Measurements from ENCODE around the gene IRX6.

- TF ChIP-seq CTCF (conservative IDR thresholded peaks at IDR 0.05; ENCODE audit: low read depth in 2 of 2) (no peak), ZNF331 (CRISPR knock-in tag; IDR thresholded peaks at IDR 0.05; ENCODE audit: low read depth) (no peak), EZH2 (IDR thresholded peaks at IDR 0.05; ENCODE audit: low read depth, unreplicated experiment) (no peak), JUNB (IDR thresholded peaks at IDR 0.05; ENCODE audit: unreplicated experiment) (no peak), POLR2AphosphoS5 (IDR thresholded peaks at IDR 0.05; ENCODE audit: low read depth) (no peak), CREB1 (CRISPR knock-in tag; IDR thresholded peaks at IDR 0.05; ENCODE audit: low read depth) (no peak), EZH2phosphoT487 (IDR thresholded peaks at IDR 0.05; ENCODE audit: unreplicated experiment) (no peak), STAT1 (IDR thresholded peaks at IDR 0.05; ENCODE audit: unreplicated experiment) (no peak), ZNF114 (CRISPR knock-in tag; IDR thresholded peaks at IDR 0.05) (no peak), NANOG (IDR thresholded peaks at IDR 0.05; ENCODE audit: borderline replicate concordance) (no peak)
- TF ChIP-seq, protein P1, sequence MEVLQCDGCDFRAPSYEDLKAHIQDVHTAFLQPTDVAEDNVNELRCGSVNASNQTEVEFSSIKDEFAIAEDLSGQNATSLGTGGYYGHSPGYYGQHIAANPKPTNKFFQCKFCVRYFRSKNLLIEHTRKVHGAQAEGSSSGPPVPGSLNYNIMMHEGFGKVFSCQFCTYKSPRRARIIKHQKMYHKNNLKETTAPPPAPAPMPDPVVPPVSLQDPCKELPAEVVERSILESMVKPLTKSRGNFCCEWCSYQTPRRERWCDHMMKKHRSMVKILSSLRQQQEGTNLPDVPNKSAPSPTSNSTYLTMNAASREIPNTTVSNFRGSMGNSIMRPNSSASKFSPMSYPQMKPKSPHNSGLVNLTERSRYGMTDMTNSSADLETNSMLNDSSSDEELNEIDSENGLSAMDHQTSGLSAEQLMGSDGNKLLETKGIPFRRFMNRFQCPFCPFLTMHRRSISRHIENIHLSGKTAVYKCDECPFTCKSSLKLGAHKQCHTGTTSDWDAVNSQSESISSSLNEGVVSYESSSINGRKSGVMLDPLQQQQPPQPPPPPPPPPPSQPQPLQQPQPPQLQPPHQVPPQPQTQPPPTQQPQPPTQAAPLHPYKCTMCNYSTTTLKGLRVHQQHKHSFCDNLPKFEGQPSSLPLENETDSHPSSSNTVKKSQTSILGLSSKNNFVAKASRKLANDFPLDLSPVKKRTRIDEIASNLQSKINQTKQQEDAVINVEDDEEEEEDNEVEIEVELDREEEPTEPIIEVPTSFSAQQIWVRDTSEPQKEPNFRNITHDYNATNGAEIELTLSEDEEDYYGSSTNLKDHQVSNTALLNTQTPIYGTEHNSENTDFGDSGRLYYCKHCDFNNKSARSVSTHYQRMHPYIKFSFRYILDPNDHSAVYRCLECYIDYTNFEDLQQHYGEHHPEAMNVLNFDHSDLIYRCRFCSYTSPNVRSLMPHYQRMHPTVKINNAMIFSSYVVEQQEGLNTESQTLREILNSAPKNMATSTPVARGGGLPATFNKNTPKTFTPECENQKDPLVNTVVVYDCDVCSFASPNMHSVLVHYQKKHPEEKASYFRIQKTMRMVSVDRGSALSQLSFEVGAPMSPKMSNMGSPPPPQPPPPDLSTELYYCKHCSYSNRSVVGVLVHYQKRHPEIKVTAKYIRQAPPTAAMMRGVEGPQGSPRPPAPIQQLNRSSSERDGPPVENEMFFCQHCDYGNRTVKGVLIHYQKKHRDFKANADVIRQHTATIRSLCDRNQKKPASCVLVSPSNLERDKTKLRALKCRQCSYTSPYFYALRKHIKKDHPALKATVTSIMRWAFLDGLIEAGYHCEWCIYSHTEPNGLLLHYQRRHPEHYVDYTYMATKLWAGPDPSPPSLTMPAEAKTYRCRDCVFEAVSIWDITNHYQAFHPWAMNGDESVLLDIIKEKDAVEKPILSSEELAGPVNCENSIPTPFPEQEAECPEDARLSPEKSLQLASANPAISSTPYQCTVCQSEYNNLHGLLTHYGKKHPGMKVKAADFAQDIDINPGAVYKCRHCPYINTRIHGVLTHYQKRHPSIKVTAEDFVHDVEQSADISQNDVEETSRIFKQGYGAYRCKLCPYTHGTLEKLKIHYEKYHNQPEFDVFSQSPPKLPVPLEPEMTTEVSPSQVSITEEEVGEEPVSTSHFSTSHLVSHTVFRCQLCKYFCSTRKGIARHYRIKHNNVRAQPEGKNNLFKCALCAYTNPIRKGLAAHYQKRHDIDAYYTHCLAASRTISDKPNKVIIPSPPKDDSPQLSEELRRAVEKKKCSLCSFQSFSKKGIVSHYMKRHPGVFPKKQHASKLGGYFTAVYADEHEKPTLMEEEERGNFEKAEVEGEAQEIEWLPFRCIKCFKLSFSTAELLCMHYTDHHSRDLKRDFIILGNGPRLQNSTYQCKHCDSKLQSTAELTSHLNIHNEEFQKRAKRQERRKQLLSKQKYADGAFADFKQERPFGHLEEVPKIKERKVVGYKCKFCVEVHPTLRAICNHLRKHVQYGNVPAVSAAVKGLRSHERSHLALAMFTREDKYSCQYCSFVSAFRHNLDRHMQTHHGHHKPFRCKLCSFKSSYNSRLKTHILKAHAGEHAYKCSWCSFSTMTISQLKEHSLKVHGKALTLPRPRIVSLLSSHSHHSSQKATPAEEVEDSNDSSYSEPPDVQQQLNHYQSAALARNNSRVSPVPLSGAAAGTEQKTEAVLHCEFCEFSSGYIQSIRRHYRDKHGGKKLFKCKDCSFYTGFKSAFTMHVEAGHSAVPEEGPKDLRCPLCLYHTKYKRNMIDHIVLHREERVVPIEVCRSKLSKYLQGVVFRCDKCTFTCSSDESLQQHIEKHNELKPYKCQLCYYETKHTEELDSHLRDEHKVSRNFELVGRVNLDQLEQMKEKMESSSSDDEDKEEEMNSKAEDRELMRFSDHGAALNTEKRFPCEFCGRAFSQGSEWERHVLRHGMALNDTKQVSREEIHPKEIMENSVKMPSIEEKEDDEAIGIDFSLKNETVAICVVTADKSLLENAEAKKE (CRISPR knock-in tag; IDR thresholded peaks at IDR 0.05) = no peak
- TF ChIP-seq, protein P2, sequence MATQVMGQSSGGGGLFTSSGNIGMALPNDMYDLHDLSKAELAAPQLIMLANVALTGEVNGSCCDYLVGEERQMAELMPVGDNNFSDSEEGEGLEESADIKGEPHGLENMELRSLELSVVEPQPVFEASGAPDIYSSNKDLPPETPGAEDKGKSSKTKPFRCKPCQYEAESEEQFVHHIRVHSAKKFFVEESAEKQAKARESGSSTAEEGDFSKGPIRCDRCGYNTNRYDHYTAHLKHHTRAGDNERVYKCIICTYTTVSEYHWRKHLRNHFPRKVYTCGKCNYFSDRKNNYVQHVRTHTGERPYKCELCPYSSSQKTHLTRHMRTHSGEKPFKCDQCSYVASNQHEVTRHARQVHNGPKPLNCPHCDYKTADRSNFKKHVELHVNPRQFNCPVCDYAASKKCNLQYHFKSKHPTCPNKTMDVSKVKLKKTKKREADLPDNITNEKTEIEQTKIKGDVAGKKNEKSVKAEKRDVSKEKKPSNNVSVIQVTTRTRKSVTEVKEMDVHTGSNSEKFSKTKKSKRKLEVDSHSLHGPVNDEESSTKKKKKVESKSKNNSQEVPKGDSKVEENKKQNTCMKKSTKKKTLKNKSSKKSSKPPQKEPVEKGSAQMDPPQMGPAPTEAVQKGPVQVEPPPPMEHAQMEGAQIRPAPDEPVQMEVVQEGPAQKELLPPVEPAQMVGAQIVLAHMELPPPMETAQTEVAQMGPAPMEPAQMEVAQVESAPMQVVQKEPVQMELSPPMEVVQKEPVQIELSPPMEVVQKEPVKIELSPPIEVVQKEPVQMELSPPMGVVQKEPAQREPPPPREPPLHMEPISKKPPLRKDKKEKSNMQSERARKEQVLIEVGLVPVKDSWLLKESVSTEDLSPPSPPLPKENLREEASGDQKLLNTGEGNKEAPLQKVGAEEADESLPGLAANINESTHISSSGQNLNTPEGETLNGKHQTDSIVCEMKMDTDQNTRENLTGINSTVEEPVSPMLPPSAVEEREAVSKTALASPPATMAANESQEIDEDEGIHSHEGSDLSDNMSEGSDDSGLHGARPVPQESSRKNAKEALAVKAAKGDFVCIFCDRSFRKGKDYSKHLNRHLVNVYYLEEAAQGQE (IDR thresholded peaks at IDR 0.05; ENCODE audit: unreplicated experiment) = no peak
- TF ChIP-seq, protein P3, sequence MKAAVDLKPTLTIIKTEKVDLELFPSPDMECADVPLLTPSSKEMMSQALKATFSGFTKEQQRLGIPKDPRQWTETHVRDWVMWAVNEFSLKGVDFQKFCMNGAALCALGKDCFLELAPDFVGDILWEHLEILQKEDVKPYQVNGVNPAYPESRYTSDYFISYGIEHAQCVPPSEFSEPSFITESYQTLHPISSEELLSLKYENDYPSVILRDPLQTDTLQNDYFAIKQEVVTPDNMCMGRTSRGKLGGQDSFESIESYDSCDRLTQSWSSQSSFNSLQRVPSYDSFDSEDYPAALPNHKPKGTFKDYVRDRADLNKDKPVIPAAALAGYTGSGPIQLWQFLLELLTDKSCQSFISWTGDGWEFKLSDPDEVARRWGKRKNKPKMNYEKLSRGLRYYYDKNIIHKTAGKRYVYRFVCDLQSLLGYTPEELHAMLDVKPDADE (IDR thresholded peaks at IDR 0.05) = no peak
These were observed 22.5 kb downstream of the IRX6 start for GRCh38 chr16:55346475-55346874.

All from GM23338 (cell line).